Kasumi-1 (cell line): ENCODE data around the gene RGS7.
"Not testable (repeated sequence)": the region's sequence is repeated elsewhere in the genome, so short reads cannot be mapped to it uniquely, and the experiment has no call there.

Source experiments
- DNase-seq, 2 experiments: peaks; one replicate each; lab custom pipeline; 2025; lab: John Stamatoyannopoulos, UW

Gene RGS7

DNA sequence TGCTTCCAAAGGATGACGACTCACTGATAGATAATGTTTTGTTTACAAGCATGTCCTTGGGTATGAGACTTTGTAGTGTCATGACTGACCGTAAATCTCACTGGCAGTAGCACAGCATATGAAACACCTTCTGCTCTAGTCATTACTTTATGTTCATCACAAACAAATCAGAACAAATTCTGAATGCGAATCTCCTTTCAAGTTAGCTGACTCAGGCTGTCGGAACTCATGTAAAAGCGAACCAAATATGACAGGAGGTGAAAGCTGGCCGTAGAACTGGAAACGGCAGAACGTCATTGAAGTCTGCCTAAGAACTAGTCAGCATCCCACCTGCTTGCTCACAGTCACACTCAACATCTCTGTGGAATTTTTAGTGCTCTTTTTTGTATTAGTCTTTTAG, 143.9 kb downstream of the RGS7 start:
- DNase-seq, result no peak

GRCh38 chr1:241212628-241213027, 144.4 kb downstream of the RGS7 start:
- DNase-seq, result no peak

- DNase-seq, result no peak
Measured at GRCh38 chr1:241208910-241209379, 148.1 kb downstream of the RGS7 start.

DNA sequence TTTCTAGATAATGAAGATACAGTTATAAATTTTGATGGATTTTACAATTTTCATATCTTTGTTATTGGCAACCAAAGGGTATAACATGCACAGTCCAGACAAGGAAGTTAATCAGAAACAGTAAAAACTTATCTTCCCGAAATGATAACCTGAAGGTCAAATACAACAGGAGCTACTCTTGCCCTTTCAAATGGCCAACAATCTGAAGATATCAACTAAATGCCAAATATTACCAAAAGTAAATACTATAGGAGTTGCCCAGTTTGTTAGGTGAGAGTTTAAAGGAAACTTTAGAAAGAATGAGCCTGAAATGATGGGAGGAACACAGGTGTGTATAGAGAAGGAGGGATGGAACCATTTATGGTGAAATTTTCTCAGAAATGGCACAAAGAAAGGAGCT, 153.2 kb downstream of the RGS7 start:
- DNase-seq, result no peak

DNA sequence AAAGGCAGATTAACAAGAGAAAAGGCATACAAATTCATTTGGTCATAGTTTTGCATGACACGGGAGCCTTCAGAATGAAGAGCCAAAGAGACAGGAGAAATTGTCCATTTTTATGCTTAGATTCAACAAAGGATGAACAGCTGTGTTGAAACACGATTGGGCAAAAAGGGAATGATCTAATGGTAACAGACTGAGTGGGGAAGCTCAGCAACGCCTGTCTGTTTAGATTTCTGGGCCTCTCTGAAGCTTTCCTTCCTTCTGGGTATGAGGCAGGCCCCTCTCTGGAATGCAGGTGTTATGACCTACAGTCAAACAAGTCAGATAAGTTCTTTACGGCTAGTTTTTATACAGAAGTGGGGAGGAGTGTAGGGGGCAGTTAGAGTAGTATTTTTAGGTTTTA, 154.6 kb downstream of the RGS7 start:
- no peak for DNase-seq

GRCh38 chr1:241186716-241187115, 170.3 kb downstream of the RGS7 start:
- DNase-seq, result no peak

DNA sequence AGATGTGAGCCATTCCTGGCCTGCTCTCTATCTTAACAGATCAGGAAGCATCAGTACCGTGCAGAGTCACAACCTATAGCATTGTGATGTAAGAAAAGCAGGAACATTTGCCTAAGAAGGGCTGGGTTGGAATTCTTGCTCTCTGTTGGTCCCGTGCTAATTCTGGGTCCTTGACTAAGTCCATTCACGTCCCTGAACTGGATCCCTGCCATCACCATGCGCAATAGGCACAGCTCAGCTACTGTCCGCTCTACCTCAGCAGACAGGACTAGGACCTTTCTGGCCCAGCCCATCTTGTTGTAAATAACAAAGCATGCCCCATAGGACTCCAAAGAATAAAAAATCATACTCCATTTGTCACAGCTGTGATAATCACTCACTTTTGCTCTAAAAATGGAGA, 175.0 kb downstream of the RGS7 start:
- DNase-seq, result no peak

GRCh38 chr1:241181471-241181870, 175.5 kb downstream of the RGS7 start:
- no peak for DNase-seq

DNA sequence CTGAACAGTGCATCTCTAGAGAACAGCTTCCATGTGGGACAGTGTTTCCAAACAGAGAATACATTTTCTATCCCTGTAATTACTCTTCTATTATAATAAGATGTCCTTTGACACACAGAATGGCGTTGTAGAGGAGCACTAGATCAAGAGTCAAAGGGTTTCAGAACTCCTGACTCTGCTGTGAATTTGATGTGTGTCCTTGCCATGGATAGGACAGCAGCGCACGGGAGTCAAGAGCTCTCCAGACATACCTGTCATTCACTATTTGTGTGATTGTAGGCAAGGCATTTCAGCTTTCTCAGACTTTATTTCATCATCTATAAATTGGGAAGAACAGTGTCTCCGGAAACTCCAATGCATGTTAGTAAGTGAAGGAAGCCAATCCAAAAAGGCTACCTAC, 176.4 kb downstream of the RGS7 start:
- no peak for DNase-seq

GRCh38 chr1:241177660-241178059, 179.3 kb downstream of the RGS7 start:
- no peak for DNase-seq

- no peak for DNase-seq
Measured at GRCh38 chr1:241172486-241172885, 184.5 kb downstream of the RGS7 start.

DNA sequence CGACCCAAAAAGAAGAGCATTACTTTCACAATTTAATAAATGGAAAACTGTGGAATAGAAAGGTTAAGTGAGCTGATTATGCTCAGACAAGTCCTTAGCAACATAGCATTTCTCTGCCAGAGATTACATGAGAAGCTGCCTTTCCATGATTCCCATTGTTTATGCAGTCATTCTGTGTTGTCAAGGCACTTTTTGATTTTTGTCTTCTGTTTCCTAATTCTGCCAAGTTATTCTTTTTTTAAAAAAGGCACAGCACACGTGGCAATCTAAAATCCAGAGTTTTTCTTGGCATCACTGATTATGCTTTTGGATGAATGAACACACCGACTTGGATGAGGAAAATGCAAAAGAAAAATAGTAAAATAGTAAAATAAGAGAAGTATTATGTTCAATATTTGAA, 185.0 kb downstream of the RGS7 start:
- DNase-seq, result no peak

GRCh38 chr1:241167121-241167630, 189.8 kb downstream of the RGS7 start:
- no peak for DNase-seq

GRCh38 chr1:241166625-241167024, 190.4 kb downstream of the RGS7 start:
- no peak for DNase-seq

GRCh38 chr1:241165256-241165655, 191.7 kb downstream of the RGS7 start:
- DNase-seq, result not testable (repeated sequence)

DNA sequence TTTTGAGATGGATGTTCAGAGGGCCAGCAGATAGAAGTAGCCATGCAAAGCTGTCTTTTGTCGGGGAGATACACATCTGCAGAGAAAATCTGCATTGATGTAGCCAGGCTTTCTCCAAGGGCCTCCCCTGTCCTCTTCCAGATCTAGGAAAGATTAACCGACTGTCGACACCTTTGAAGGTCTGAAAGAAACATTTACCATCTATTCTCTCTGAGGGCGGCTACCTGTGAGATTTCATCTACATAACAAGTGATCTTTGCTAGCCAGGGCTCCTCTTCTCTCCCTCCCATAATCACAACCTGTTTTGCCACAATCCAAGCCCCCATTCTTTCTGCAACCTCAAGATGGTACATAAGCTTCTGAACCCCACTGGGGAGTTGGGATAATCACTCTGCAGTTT, 193.6 kb downstream of the RGS7 start:
- DNase-seq, result no peak

GRCh38 chr1:241161188-241161689, 195.8 kb downstream of the RGS7 start:
- no peak for DNase-seq

GRCh38 chr1:241157435-241157834, 199.6 kb downstream of the RGS7 start:
- DNase-seq, result no peak

DNA sequence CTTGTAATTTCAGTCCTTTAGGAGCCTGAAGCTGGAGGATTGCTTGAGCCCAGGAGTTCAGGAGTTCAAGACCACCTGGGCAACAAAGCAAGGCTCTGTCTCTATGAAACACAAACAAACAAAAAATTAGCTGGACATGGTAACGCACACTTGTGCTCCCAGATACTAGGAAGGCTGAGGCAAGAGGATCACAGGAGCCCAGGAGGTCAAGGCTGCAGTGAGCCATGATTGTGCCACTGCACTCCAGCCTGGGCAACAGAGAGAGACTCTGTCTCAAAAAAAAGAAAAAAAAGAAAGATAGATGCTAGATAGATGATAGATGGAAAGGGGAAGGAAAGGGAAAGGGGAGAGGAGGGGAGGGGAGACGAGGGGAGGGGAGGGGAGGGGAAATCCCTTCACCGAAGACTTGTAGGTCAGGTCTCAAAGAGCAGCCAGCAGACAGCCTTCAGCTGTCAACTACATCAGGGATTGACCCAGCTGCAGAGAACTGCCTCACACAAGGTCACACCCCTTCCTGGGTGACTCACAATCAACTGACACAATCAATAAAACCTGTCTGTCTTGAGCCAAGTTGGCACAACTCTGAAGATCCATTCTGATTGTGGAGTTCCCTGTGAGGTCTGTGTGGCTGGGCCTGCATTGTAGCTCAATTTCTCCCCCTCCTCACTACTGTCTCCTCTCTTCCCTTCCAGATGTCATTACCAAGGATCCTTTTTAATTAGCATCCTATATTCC, 200.6 kb downstream of the RGS7 start:
- DNase-seq, result no peak

GRCh38 chr1:241145881-241146280, 211.1 kb downstream of the RGS7 start:
- no peak for DNase-seq

DNA sequence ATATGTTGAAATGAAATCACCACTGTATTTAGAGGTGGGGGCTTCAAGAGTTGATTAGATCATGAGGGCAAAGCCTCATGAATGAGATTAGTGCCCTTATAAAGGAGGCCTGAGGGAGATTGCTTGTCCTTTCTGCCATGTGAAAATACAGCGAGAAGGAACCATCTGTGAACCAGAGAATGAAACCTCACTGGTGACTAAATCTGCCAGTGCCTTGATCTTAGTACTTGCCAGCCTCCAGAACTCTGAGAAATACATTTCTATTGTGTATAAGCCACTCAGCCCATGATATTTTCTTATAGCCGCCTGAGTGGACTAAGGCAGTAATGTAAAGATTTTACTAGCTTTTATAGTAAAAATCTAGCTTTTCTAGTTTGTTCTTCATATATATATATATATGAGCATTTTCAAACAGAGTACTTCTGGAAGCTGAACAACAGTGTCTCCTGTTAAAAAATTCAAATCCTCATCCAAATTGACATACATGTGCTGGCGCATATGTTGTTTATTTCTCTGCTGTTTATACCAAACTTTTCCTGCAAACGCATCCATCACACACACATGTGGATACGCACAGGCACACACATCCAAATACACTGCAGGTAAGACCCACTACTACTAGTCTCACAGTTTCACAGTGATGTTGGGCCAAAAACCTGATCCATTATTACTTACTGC, 213.1 kb downstream of the RGS7 start:
- no peak for DNase-seq

GRCh38 chr1:241142493-241142892, 214.5 kb downstream of the RGS7 start:
- no peak for DNase-seq

GRCh38 chr1:241141646-241142045, 215.4 kb downstream of the RGS7 start:
- DNase-seq, result not testable (repeated sequence)
